Measurements from ENCODE around the gene CNTLN.
A peak's percentile ranks its signal among the peaks of the same experiment; 100 is the strongest.

Gene CNTLN

DNA sequence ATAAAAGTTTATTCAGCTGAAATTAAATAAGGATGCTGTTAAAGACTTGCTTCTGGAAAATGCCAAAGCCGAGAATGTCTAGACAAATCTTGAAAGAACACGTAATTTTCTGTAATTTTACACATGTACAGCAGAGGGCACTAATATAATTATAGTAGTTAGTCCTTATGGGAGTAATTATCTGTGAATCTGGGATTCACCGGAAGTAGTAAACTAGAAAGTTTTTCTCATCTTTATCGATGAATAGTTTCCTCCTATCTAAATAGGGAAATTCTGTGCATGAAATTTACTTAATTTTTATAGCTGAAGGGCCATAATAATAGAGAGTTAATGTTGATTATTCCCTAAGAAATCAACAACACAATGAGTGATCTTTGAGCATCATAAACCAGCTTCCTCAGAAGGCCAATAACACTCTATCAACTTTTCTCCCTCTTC, 18.4 kb upstream of the CNTLN start:
- no peaks in the 10 kb centered on the region for H3K27me3 ChIP-seq (ENCODE audit: low read length)
- TF ChIP-seq, protein P1, sequence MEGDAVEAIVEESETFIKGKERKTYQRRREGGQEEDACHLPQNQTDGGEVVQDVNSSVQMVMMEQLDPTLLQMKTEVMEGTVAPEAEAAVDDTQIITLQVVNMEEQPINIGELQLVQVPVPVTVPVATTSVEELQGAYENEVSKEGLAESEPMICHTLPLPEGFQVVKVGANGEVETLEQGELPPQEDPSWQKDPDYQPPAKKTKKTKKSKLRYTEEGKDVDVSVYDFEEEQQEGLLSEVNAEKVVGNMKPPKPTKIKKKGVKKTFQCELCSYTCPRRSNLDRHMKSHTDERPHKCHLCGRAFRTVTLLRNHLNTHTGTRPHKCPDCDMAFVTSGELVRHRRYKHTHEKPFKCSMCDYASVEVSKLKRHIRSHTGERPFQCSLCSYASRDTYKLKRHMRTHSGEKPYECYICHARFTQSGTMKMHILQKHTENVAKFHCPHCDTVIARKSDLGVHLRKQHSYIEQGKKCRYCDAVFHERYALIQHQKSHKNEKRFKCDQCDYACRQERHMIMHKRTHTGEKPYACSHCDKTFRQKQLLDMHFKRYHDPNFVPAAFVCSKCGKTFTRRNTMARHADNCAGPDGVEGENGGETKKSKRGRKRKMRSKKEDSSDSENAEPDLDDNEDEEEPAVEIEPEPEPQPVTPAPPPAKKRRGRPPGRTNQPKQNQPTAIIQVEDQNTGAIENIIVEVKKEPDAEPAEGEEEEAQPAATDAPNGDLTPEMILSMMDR (IDR thresholded peaks at IDR 0.05; ENCODE audit: insufficient read depth, low read length, poor library complexity, severe bottlenecking), result peak; percentile 48
- no peak for TF ChIP-seq EZH2phosphoT487 (conservative IDR thresholded peaks at IDR 0.05; ENCODE audit: low read length)

DNA sequence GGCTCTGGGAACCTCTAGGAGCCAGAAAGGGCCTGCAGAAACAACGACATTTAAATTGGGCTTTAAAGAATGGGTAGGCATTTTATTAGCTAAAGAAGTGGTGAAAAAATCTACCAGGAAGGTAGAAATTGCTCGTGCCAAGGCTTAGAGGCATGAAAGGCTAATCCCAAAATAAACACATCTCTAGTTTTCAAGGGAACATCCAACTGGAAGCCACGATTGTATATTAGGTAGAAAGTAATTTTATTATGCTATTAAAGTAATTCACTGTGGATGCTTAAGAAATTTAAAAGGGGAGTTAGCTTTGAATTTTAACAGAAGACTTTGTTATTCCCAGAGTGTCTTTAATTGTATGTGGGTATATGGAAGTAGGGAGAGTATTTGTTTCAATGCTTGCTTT, 17.5 kb upstream of the CNTLN start:
- no peaks in the 10 kb centered on the region for H3K79me2 ChIP-seq (ENCODE audit: insufficient read depth, low read length)
- H3K9me2 ChIP-seq (replicated peaks; ENCODE audit: insufficient read depth, low read length), result no peaks in the 10 kb centered on the region
- H2AFZ ChIP-seq (ENCODE audit: low read depth, low read length, severe bottlenecking), result peak overlapping the region; percentile 12
- no peaks in the 10 kb centered on the region for H3F3A ChIP-seq (ENCODE audit: insufficient read depth)
- H4K20me1 ChIP-seq (ENCODE audit: low read depth, low read length), result no peaks in the 10 kb centered on the region
- H3K4me3 ChIP-seq (ENCODE audit: insufficient read depth, low read length, poor library complexity, severe bottlenecking), result no peak overlapping the region
- H3K27ac ChIP-seq (ENCODE audit: low read depth, low read length), result no peak overlapping the region
- H3K36me3 ChIP-seq (ENCODE audit: low read length), result no peaks in the 10 kb centered on the region
- H3K27me3 ChIP-seq (ENCODE audit: low read length), result no peaks in the 10 kb centered on the region
- H3K9ac ChIP-seq (ENCODE audit: low read length), result no peak overlapping the region
- H3K4me2 ChIP-seq (ENCODE audit: low read depth, low read length, poor library complexity, severe bottlenecking), result no peak overlapping the region
- TF ChIP-seq EZH2phosphoT487 (conservative IDR thresholded peaks at IDR 0.05; ENCODE audit: low read length), result no peak
- TF ChIP-seq, protein P1 (IDR thresholded peaks at IDR 0.05; ENCODE audit: insufficient read depth, low read length, poor library complexity, severe bottlenecking), result no peak
- H3K9me3 ChIP-seq (ENCODE audit: insufficient read depth, low read length), result no peaks in the 10 kb centered on the region

More for the DNA sequence above, 18.4 kb upstream of the CNTLN start:
- H3K9me3 ChIP-seq (ENCODE audit: insufficient read depth, low read length), result no peaks in the 10 kb centered on the region
- no peaks in the 10 kb centered on the region for H3K9me2 ChIP-seq (replicated peaks; ENCODE audit: insufficient read depth, low read length)
- H2AFZ ChIP-seq (ENCODE audit: low read depth, low read length, severe bottlenecking), result peak overlapping the region; percentile 12
- no peaks in the 10 kb centered on the region for H3K36me3 ChIP-seq (ENCODE audit: low read length)
- no peaks in the 10 kb centered on the region for H4K20me1 ChIP-seq (ENCODE audit: low read depth, low read length)
- no peak overlapping the region for H3K4me2 ChIP-seq (ENCODE audit: low read depth, low read length, poor library complexity, severe bottlenecking)
- no peak overlapping the region for H3K4me3 ChIP-seq (ENCODE audit: insufficient read depth, low read length, poor library complexity, severe bottlenecking)
- no peak overlapping the region for H3K27ac ChIP-seq (ENCODE audit: low read depth, low read length)
- no peaks in the 10 kb centered on the region for H3F3A ChIP-seq (ENCODE audit: insufficient read depth)
- H3K9ac ChIP-seq (ENCODE audit: low read length), result no peak overlapping the region
- no peaks in the 10 kb centered on the region for H3K79me2 ChIP-seq (ENCODE audit: insufficient read depth, low read length)

DNA sequence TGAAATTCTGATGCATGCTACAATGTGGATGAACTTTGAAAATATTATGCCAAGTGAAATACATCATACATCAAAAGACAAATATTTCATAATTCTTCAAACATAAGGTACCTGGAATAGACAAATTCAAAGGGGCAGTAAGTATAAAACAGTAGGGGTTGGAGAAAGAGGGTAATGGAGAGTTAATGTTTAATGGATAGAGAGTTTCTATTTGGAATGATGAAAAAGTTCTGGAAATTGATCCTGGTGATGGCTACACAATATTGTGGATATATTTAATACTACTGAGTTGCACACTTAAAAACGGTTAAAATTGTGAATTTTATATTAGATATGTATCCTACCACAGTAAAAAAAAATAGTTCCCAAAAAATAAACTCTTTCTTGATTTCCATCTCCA, 14.6 kb upstream of the CNTLN start:
- Histone ChIP-seq H3K27me3 (ENCODE audit: low read length) (no peaks in the 10 kb centered on the region), H3K36me3 (ENCODE audit: low read length) (no peaks in the 10 kb centered on the region), H3K79me2 (ENCODE audit: insufficient read depth, low read length) (no peaks in the 10 kb centered on the region), H3K27ac (ENCODE audit: low read depth, low read length) (no peak overlapping the region), H3K9ac (ENCODE audit: low read length) (no peak overlapping the region), H2AFZ (ENCODE audit: low read depth, low read length, severe bottlenecking) (no peak overlapping the region), H3K9me2 (replicated peaks; ENCODE audit: insufficient read depth, low read length) (no peaks in the 10 kb centered on the region), H4K20me1 (ENCODE audit: low read depth, low read length) (no peaks in the 10 kb centered on the region), H3K4me3 (ENCODE audit: insufficient read depth, low read length, poor library complexity, severe bottlenecking) (no peak overlapping the region), H3K4me2 (ENCODE audit: low read depth, low read length, poor library complexity, severe bottlenecking) (no peak overlapping the region), H3K9me3 (ENCODE audit: insufficient read depth, low read length) (no peaks in the 10 kb centered on the region), H3F3A (ENCODE audit: insufficient read depth) (no peaks in the 10 kb centered on the region)
- no peak for TF ChIP-seq EZH2phosphoT487 (conservative IDR thresholded peaks at IDR 0.05; ENCODE audit: low read length)
- TF ChIP-seq, protein P1 (IDR thresholded peaks at IDR 0.05; ENCODE audit: insufficient read depth, low read length, poor library complexity, severe bottlenecking), result no peak
